Measurements from ENCODE around the gene LYAR.

- TF ChIP-seq CTCF (IDR thresholded peaks at IDR 0.05; ENCODE audit: low read length) (no peak), EZH2 (optimal IDR thresholded peaks at IDR 0.05; ENCODE audit: low read depth, low read length) (no peak), EZH2phosphoT487 (IDR thresholded peaks at IDR 0.05; ENCODE audit: low read length) (no peak)
Observed at GRCh38 chr4:4333265-4333706, 43.3 kb upstream of the LYAR start.

All from MM.1S (cell line).